Mesendoderm (in vitro differentiated cells): ENCODE measurements around the gene SDCCAG8.
A peak's percentile ranks its signal among the peaks of the same experiment; 100 is the strongest.

Source experiments
- DNase-seq: peaks from one replicate; pipeline ENCODE4 v3.0.0; 2013
- H2AK5ac ChIP-seq: 2 replicates; pipeline ENCODE4 v1.6.1; 2013; ENCODE audit warnings: low read length, inconsistent platforms
- H2BK120ac ChIP-seq: 2 replicates; pipeline ENCODE4 v1.6.1; 2013; ENCODE audit warnings: low read depth, mild to moderate bottlenecking, low read length, moderate library complexity, mixed read lengths
- H2BK15ac ChIP-seq: replicated peaks from 2 replicates; pipeline ENCODE4 v1.6.1; 2013; ENCODE audit warnings: low read depth, mild to moderate bottlenecking, moderate library complexity
- H2BK5ac ChIP-seq: 2 replicates; pipeline ENCODE4 v1.6.1; 2013; ENCODE audit warnings: low read length, inconsistent platforms
- H3K18ac ChIP-seq: 2 replicates; pipeline ENCODE4 v1.6.1; 2013; ENCODE audit warnings: mild to moderate bottlenecking, low read length, mixed read lengths
- H3K23ac ChIP-seq: one replicate; pipeline ENCODE4 v1.6.1; 2013; ENCODE audit warnings: low read length
- H3K27ac ChIP-seq: 2 replicates; pipeline ENCODE4 v1.5.1; 2013; ENCODE audit warnings: low read depth, mild to moderate bottlenecking, inconsistent platforms, low read length, moderate library complexity
- H3K27me3 ChIP-seq: 2 replicates; pipeline ENCODE4 v1.6.1; 2013; ENCODE audit warnings: low read length, control low read depth, mild to moderate bottlenecking, inconsistent platforms; ENCODE audit not compliant: insufficient read depth, poor library complexity
- H3K36me3 ChIP-seq: 2 replicates; pipeline ENCODE4 v1.6.1; 2013; ENCODE audit warnings: low read length, inconsistent platforms; ENCODE audit not compliant: control insufficient read depth, insufficient read depth
- H3K4ac ChIP-seq: one replicate; pipeline ENCODE4 v1.6.1; 2013; ENCODE audit warnings: low read depth, mild to moderate bottlenecking, low read length, moderate library complexity
- H3K4me1 ChIP-seq: 2 replicates; pipeline ENCODE4 v1.6.1; 2013; ENCODE audit warnings: low read depth, low read length, inconsistent platforms; ENCODE audit not compliant: control insufficient read depth
- H3K4me2 ChIP-seq: 2 replicates; pipeline ENCODE4 v1.6.1; 2013; ENCODE audit warnings: low read length
- H3K4me3 ChIP-seq: 2 replicates; pipeline ENCODE4 v1.5.1; 2013; ENCODE audit warnings: mild to moderate bottlenecking, low read length
- H3K56ac ChIP-seq: one replicate; pipeline ENCODE4 v1.6.1; 2013; ENCODE audit warnings: low read length
- H3K79me1 ChIP-seq: 2 replicates; pipeline ENCODE4 v1.6.1; 2013; ENCODE audit warnings: low read length, inconsistent platforms
- H3K79me2 ChIP-seq: 2 replicates; pipeline ENCODE4 v1.6.1; 2013; ENCODE audit warnings: mild to moderate bottlenecking, low read length; ENCODE audit not compliant: control insufficient read depth, insufficient read depth
- H3K9ac ChIP-seq: 2 replicates; pipeline ENCODE4 v1.6.1; 2013; ENCODE audit warnings: low read length, inconsistent platforms
- H4K5ac ChIP-seq: one replicate; pipeline ENCODE4 v1.6.1; 2013; ENCODE audit warnings: low read length
- H4K8ac ChIP-seq: one replicate; pipeline ENCODE4 v1.6.1; 2013; ENCODE audit warnings: low read depth, mild to moderate bottlenecking, control low read depth, low read length, moderate library complexity
- WGBS: extraction: QIAGEN DNeasy Blood & Tissue Kit; methylation state at CpG from one replicate; pipeline ENCODE4 v1.1.7; 2013; ENCODE audit warnings: low lambda C conversion rate, missing lambda C conversion rate; ENCODE audit not compliant: insufficient coverage; ENCODE audit errors: extremely low coverage; 5-methylcytosine and 5-hydroxymethylcytosine counted together

SDCCAG8 gene

DNA sequence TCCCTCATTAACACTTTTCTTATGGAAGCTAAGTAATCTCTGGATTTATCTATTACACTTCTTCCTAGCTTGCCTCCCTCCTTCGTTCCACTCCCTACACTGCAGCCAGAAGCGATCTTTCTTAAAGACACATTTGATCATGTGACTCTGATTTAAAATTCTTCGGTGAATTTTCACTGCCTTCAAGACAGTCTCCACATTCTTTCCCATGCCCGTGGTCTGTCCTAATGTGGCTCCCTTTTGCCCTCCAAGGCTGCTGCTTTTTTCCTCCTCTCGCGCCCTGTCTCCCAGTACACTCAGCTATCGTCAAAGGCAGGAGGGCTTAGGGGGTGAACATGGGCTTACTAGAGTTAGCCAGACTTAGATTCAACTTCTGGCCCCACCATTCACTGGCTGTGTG lies 64.4 kb downstream of the SDCCAG8 start:
- DNase-seq: no peak
- no peak overlapping the region for H3K4me2 ChIP-seq
- no peak overlapping the region for H2BK5ac ChIP-seq
- H3K27me3 ChIP-seq: no peaks in the 10 kb centered on the region
- no peak overlapping the region for H3K27ac ChIP-seq
- H4K8ac ChIP-seq: no peak overlapping the region
- H3K23ac ChIP-seq: no peak overlapping the region
- H3K4me1 ChIP-seq: peaks cover 2% of the 10 kb centered on the region
- no peak overlapping the region for H3K18ac ChIP-seq
- no peak overlapping the region for H3K4ac ChIP-seq
- no peak overlapping the region for H3K9ac ChIP-seq
- H3K56ac ChIP-seq: no peak overlapping the region
- whole genome bisulfite sequencing: no CpG with 5 or more reads among the region's 7 CpGs
- no peaks in the 10 kb centered on the region for H3K79me1 ChIP-seq
- H2BK120ac ChIP-seq: no peak overlapping the region
- no peak overlapping the region for H2BK15ac ChIP-seq
- no peak overlapping the region for H3K4me3 ChIP-seq
- H3K79me2 ChIP-seq: no peaks in the 10 kb centered on the region
- H2AK5ac ChIP-seq: no peak overlapping the region
- H4K5ac ChIP-seq: no peak overlapping the region
- H3K36me3 ChIP-seq: no peaks in the 10 kb centered on the region

DNA sequence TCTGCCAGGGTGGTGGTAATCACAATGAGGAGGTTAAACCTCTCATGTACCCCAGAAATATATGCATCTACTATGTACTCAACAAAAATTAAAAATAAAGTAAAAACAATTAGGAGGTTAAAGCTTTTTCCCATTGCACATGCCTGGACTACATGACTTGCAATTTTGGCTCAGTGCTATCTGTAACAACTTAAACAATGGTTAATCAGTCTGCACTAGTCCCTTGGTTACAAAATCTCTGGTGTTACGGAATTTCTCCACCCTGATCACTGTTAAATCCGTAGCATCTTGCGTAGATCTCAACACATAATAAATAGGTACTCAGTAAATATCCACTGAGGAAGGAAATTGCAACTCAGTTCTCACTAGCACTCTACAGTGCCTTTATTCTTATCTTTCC lies 66.5 kb downstream of the SDCCAG8 start:
- Histone ChIP-seq H4K8ac (no peak overlapping the region), H3K27me3 (no peaks in the 10 kb centered on the region), H3K36me3 (no peaks in the 10 kb centered on the region), H3K79me2 (no peaks in the 10 kb centered on the region), H2BK15ac (no peak overlapping the region), H3K56ac (no peak overlapping the region), H3K4me1 (no peaks in the 10 kb centered on the region), H4K5ac (no peak overlapping the region), H3K4me3 (no peak overlapping the region), H2BK120ac (no peak overlapping the region), H3K18ac (no peak overlapping the region), H3K9ac (no peak overlapping the region), H3K4me2 (no peak overlapping the region), H3K23ac (no peak overlapping the region), H2AK5ac (no peak overlapping the region), H2BK5ac (no peak overlapping the region), H3K27ac (no peak overlapping the region), H3K4ac (no peak overlapping the region), H3K79me1 (no peaks in the 10 kb centered on the region)
- DNase-seq: no peak
- WGBS: no CpG with 5 or more reads among the region's 3 CpGs

DNA sequence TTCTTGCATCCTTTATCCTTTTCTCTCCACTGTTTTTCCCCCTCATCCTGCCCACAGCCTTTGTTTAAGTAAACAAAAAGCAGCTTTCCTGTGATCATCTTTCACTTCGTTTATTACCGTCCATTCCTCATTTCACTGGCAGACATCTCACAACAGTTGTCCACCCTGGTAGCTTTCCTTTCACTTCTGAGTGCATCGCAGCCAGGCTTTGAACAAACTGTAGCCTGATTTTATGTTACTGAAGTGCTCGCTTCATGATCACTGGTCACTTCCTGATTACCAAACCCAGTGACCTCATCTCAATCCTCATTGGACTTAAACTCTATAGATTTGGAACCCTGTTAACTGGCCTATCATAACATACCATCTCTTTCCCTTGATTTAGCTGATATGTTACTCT lies 67.7 kb downstream of the SDCCAG8 start:
- H3K9ac ChIP-seq: no peak overlapping the region
- H3K4me2 ChIP-seq: no peak overlapping the region
- no peaks in the 10 kb centered on the region for H3K79me1 ChIP-seq
- no peak overlapping the region for H3K4ac ChIP-seq
- H3K18ac ChIP-seq: no peak overlapping the region
- H2AK5ac ChIP-seq: no peak overlapping the region
- H3K23ac ChIP-seq: no peak overlapping the region
- no peak overlapping the region for H2BK5ac ChIP-seq
- H2BK15ac ChIP-seq: no peak overlapping the region
- no peak overlapping the region for H4K8ac ChIP-seq
- no peaks in the 10 kb centered on the region for H3K27me3 ChIP-seq
- H3K4me3 ChIP-seq: no peak overlapping the region
- H2BK120ac ChIP-seq: no peak overlapping the region
- H4K5ac ChIP-seq: no peak overlapping the region
- DNase-seq: no peak
- no peak overlapping the region for H3K56ac ChIP-seq
- H3K27ac ChIP-seq: no peak overlapping the region
- no peaks in the 10 kb centered on the region for H3K36me3 ChIP-seq
- no CpG with 5 or more reads among the region's 4 CpGs for WGBS
- H3K79me2 ChIP-seq: no peaks in the 10 kb centered on the region
- no peaks in the 10 kb centered on the region for H3K4me1 ChIP-seq

DNA sequence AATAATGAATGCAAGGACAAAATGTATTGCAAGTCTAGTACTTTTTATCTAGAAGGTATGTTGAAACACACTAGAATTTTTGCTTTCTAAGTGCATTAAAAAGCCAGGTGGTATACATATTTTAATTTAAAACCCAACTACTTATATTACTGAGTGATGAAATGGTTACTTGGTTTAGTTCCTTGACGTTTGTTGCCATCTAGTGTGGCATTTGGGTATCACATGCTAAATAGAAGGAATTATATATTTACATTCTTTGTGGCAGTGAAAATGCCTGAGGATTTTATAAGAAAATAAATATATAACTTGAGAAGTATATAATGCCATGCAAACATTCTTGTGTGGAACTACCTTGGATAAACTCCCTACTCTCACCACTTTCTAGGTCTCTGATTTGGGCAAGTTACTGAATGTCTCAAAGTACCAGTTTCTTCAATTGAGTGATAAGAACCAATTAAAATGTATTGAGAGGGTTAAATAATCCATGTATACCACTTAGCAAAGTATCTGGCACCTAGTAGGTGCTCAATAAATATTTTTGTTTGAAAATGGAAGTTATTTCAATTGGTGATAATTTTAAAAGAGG lies 69.6 kb downstream of the SDCCAG8 start:
- DNase-seq: peak; percentile 46
- H4K5ac ChIP-seq: no peak overlapping the region

DNA sequence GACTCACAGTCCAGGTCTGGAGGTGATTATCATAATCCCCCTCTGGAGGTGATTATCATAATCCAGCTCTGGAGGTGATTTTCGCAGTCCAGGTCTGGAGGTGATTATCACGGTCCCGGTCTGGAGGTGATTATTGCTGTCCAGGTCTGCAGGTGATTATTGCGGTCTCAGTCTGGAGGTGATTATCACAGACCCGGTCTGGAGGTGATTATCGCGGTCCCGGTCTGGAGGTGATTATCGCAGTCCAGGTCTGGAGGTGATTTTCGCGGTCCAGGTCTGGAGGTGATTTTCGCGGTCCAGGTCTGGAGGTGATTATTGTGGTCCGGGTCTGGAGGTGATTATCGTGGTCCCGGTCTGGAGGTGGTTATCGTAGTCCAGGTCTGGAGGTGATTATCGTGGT lies 76.6 kb downstream of the SDCCAG8 start:
- Histone ChIP-seq H2BK15ac (no peak overlapping the region), H3K36me3 (no peaks in the 10 kb centered on the region), H3K9ac (no peak overlapping the region), H3K56ac (no peak overlapping the region), H3K4me1 (no peaks in the 10 kb centered on the region), H3K4ac (no peak overlapping the region), H3K79me1 (no peaks in the 10 kb centered on the region), H2AK5ac (no peak overlapping the region), H3K27me3 (no peaks in the 10 kb centered on the region), H2BK5ac (no peak overlapping the region), H2BK120ac (no peak overlapping the region), H3K18ac (no peak overlapping the region), H3K23ac (no peak overlapping the region), H3K4me2 (no peak overlapping the region), H3K4me3 (no peak overlapping the region), H3K27ac (no peak overlapping the region), H4K5ac (no peak overlapping the region), H3K79me2 (no peaks in the 10 kb centered on the region), H4K8ac (no peak overlapping the region)
- WGBS: no CpG with 5 or more reads among the region's 18 CpGs
- DNase-seq: no peak

More for the DNA sequence above, 69.6 kb downstream of the SDCCAG8 start:
- Histone ChIP-seq H3K9ac (no peak overlapping the region), H3K4ac (no peak overlapping the region), H3K4me3 (no peak overlapping the region), H2BK15ac (no peak overlapping the region), H3K56ac (no peak overlapping the region), H2AK5ac (no peak overlapping the region), H4K8ac (no peak overlapping the region), H3K27me3 (no peaks in the 10 kb centered on the region), H3K79me2 (no peaks in the 10 kb centered on the region), H3K79me1 (no peaks in the 10 kb centered on the region), H2BK5ac (no peak overlapping the region), H3K36me3 (no peaks in the 10 kb centered on the region), H3K27ac (no peak overlapping the region), H3K4me2 (no peak overlapping the region), H3K23ac (no peak overlapping the region), H3K4me1 (no peaks in the 10 kb centered on the region), H3K18ac (no peak overlapping the region), H2BK120ac (no peak overlapping the region)
- WGBS: no CpG with 5 or more reads among the region's 1 CpG

DNA sequence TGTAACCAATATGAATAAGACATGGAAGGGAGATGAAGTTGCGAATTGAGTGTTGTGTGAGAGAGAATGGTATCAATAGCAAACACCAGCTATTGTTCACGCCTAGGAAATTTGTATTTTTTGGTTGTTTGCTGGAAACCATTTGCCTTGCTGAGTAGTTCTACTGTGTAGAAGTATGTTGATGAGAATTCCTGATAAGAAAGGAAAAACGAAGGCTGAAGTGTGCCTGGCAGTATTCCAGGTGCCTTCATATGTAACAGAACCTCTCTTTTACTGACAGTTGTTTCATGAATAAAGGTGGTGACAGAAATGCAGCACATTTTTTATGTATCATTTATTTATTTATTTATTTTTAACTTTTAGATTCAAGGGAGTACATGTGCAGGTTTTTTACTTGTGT lies 79.5 kb downstream of the SDCCAG8 start:
- no peak for DNase-seq
- no peak overlapping the region for H3K4me3 ChIP-seq
- H3K27me3 ChIP-seq: no peaks in the 10 kb centered on the region
- no peaks in the 10 kb centered on the region for H3K36me3 ChIP-seq
- H3K56ac ChIP-seq: no peak overlapping the region
- H2BK15ac ChIP-seq: no peak overlapping the region
- no peak overlapping the region for H4K8ac ChIP-seq
- H2BK5ac ChIP-seq: no peak overlapping the region
- no peak overlapping the region for H3K4me2 ChIP-seq
- H3K4me1 ChIP-seq: no peaks in the 10 kb centered on the region
- no peak overlapping the region for H3K18ac ChIP-seq
- no peak overlapping the region for H3K23ac ChIP-seq
- H4K5ac ChIP-seq: no peak overlapping the region
- no CpG with 5 or more reads among the region's 3 CpGs for WGBS
- H3K79me1 ChIP-seq: no peaks in the 10 kb centered on the region
- no peaks in the 10 kb centered on the region for H3K79me2 ChIP-seq
- no peak overlapping the region for H3K27ac ChIP-seq
- no peak overlapping the region for H2BK120ac ChIP-seq
- H3K9ac ChIP-seq: no peak overlapping the region
- H3K4ac ChIP-seq: no peak overlapping the region
- no peak overlapping the region for H2AK5ac ChIP-seq
